Peyer's patch (tissue), 4 donors: ENCODE data around the gene PRR33. TPM values are rescaled to one million over a fixed set of nuclear protein-coding genes. Genes with fewer than 3 reads are reported as not detected.

ENCODE experiments used
- DNase-seq, 3 donors: peaks; one replicate each; pipeline ENCODE4 v3.0.0-alpha.2; 2017 to 2019
- H3K27ac ChIP-seq, 4 donors: fragments of 200-600 bp; sonication (generic); one replicate each; pipeline ENCODE4 v1.5.1; 2016 to 2019
- H3K27me3 ChIP-seq, 2 donors: fragments of 200-600 bp; sonication (generic); one replicate each; pipeline ENCODE4 v1.5.1; 2019
- H3K36me3 ChIP-seq, 3 donors: fragments of 200-600 bp; sonication (generic); one replicate each; pipeline ENCODE4 v1.5.1; 2016 to 2019
- H3K4me1 ChIP-seq, 4 donors: fragments of 200-600 bp; sonication (generic); one replicate each; pipeline ENCODE4 v1.5.1; 2016 to 2019
- H3K4me3 ChIP-seq, 4 donors: fragments of 200-600 bp; sonication (generic); 1 replicate in 3 of 4; 2 replicates in 1 of 4; pipeline ENCODE4 v1.5.1; 2016 to 2019; ENCODE audit warnings: mild to moderate bottlenecking in 1 of 4
- H3K9me3 ChIP-seq, 4 donors: fragments of 200-600 bp; sonication (generic); one replicate each; pipeline ENCODE4 v1.5.1; 2016 to 2019; ENCODE audit warnings: mild to moderate bottlenecking in 1 of 4
- POLR2A ChIP-seq, 2 donors: fragments of 450-650 bp; IDR thresholded peaks; one replicate each; pipeline ENCODE4 v1.5.1; 2017; ENCODE audit warnings: antibody characterized with exemption in 2 of 2, mild to moderate bottlenecking in 2 of 2, moderate library complexity in 2 of 2
- total RNA-seq, 4 donors: library from RNA; depleted of rRNA; stranded (reverse); fragments of >200 nt; gene quantifications; one replicate each; pipeline ENCODE4 v1.1.0, GENCODE V29; 2016
- TF ChIP-seq, protein P1 (sequence below), 6 experiments: fragments of 450-650 bp in 4 of 6; fragments of 200-600 bp in 2 of 6; sonication (generic) in 1 of 6; IDR thresholded peaks; one replicate each; pipeline ENCODE4 v1.5.1; 2017 to 2019; ENCODE audit warnings: antibody characterized with exemption in 6 of 6, mild to moderate bottlenecking in 3 of 6, moderate library complexity in 1 of 6

Gene PRR33
- total RNA-seq, 4 donors from 2014 or later: not detected

DNA sequence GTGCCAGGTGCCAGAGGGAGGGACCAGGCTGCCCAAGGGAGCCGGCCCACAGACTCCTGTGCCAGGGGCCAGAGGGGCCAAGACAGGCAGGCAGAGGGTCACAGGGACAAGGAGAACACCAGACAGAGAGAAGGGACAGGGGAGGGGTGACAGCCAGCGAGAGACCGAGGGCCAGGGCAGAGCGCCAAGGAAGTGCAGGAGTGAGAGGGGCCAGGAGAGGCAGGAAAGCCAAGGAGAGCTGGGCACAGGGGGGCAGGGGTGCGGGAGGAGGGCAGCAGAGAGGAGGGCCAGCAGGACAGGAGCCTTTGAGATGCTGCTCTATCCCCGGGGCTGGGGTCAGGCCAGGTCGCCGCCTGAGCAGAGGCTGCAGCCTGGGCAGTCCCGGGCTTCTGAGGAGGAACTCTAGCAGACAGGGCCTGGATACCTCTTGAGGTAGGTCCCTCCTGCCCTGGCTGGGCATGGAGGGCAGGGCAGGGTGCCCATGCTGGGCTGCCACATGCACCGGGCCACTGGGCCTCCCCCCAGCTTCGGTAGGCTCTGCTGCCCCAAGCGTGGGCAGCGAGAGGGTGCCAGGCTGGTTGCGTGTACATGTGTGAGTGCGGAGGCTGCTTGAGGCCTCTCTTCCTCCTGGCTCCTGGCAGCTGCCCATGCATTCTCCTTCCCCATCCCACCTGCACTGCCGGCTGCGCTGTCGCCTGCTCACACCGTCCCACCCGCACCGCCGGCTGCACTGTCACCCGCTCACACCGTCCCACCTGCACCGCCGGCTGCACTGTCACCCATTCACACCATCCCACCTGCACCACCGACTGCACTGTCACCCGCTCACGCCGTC, 26.6 kb downstream of the PRR33 start:
- Histone ChIP-seq H3K4me3 (peak overlapping the region in 1 of 4 donors; percentile 36), H3K4me1 (peaks cover 0 to 27% (median 18%) of the 10 kb centered on the region in 4 donors), H3K27me3 (no peaks in the 10 kb centered on the region), H3K27ac (peak overlapping the region; percentile 40 to 79 (median 66)), H3K9me3 (no peaks in the 10 kb centered on the region), H3K36me3 (no peaks in the 10 kb centered on the region)
- no peak for TF ChIP-seq POLR2A (IDR thresholded peaks at IDR 0.05)
- TF ChIP-seq, protein P1, sequence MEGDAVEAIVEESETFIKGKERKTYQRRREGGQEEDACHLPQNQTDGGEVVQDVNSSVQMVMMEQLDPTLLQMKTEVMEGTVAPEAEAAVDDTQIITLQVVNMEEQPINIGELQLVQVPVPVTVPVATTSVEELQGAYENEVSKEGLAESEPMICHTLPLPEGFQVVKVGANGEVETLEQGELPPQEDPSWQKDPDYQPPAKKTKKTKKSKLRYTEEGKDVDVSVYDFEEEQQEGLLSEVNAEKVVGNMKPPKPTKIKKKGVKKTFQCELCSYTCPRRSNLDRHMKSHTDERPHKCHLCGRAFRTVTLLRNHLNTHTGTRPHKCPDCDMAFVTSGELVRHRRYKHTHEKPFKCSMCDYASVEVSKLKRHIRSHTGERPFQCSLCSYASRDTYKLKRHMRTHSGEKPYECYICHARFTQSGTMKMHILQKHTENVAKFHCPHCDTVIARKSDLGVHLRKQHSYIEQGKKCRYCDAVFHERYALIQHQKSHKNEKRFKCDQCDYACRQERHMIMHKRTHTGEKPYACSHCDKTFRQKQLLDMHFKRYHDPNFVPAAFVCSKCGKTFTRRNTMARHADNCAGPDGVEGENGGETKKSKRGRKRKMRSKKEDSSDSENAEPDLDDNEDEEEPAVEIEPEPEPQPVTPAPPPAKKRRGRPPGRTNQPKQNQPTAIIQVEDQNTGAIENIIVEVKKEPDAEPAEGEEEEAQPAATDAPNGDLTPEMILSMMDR (IDR thresholded peaks at IDR 0.05): no peak
- no peak for DNase-seq

DNA sequence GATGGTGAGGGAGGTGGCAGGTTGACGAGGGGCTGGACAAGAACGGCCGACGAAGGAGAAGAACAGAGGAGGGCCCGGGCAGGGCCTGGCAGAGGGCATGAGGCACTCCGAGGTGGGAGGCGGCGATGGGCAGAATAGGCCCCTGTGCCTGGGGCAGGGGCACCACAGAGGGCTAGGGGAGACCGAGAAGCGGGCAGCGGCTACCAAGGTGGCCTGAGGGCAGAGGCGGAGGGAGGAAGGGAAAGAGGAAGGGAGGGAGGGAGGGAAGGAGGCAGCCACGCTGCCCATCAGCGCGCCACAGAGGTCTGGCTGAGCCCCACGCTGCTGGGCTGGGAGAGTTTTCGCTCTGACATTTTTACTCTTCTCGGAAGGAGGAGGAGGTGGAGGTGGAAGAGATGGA, 27.5 kb downstream of the PRR33 start:
- no peak for DNase-seq
- H3K4me3 ChIP-seq: peak overlapping the region in 1 of 4 donors; percentile 36

DNA sequence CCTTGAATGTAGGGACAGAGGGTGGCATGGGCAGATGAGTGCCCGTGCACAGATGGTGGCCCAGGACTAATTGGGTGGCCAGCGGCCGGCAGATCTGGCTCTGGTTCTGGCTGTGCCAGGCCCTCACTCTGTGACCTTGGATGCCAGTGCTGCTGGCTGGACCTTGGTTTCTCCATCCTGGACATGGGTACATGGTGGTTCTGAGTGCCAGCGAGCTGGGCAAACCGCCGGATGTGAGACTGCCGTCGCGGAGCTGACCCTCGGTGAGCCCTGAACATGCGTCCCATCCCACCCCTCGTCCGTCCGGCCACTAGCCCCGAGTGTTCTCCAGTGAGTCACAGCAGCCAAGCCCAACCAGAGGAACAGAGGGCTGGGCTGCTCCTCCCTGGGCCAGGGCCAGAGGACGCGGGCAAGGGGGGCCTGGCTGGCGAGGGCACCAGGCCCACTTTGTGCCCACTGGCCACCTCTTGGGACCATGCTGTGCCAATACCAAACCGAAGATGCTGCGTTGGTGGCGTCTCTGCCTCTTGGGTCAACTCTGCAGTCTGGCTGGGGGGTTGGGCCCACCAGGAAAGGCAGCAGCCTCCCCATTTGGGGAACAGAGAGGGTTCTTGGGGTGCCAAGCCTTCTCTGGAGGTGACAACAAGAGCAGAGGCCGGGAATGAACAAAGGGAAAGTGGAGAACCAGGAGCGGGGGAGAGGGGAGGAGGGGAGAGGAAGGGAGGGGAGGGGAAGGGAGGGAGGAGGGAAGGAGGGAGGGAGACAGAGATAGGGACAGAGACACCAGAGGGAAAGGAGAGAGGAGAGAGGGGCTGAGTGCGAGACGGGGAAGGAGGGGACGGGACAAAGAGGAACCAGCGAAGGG, 28.1 kb downstream of the PRR33 start:
- H3K4me3 ChIP-seq: peak overlapping the region in 2 of 4 donors; percentile 21 to 36
- H3K36me3 ChIP-seq: no peaks in the 10 kb centered on the region
- H3K4me1 ChIP-seq: peaks cover 0 to 26% (median 11%) of the 10 kb centered on the region in 4 donors
- no peaks in the 10 kb centered on the region for H3K9me3 ChIP-seq
- H3K27ac ChIP-seq: peak overlapping the region; percentile 42 to 79 (median 66)
- no peak for TF ChIP-seq POLR2A (IDR thresholded peaks at IDR 0.05)
- TF ChIP-seq, protein P1 (IDR thresholded peaks at IDR 0.05): no peak
- H3K27me3 ChIP-seq: no peaks in the 10 kb centered on the region
- no peak for DNase-seq

More for the DNA sequence above, 27.5 kb downstream of the PRR33 start:
- no peaks in the 10 kb centered on the region for H3K36me3 ChIP-seq
- no peaks in the 10 kb centered on the region for H3K9me3 ChIP-seq
- peak overlapping the region; percentile 40 to 79 (median 66) for H3K27ac ChIP-seq
- TF ChIP-seq, protein P1 (IDR thresholded peaks at IDR 0.05): no peak
- TF ChIP-seq POLR2A (IDR thresholded peaks at IDR 0.05): no peak
- no peaks in the 10 kb centered on the region for H3K27me3 ChIP-seq
- H3K4me1 ChIP-seq: peaks cover 0 to 26% (median 16%) of the 10 kb centered on the region in 4 donors

DNA sequence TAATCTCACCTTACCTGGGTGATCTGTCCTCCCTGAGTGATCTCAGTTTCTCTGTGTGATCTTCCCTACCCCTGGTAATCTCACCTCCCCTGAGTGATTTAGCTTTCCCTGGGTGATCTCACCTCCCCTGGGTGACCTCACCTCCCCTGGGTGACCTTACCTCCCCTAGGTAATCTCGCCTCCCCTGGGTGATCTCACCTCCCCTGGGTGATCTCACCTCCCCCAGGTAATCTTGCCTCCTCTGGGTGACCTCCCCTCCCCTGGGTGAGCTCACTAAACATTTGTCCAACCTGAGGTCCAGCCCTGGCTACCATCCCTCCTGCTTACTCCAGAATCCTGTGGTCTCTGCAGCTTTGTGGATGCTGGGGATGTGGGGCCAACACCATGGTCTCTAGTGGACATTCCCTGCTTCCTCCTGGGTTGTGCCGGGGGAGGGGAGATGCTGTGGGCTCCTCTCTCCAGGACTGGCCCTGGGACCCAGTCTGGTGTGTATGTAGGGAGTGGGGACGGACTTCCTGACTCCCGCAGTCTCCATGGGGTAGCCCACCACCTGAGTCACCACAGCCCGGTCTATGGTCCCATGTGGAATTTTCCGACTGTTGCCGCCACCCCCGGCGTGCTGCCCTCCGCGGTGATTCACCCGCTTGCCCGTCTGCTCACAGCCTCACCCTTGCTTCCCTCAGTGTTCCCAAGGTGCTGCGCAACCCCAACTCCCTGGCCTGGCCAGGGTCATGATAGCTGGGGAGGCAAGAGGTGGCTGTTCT, 28.9 kb downstream of the PRR33 start:
- Histone ChIP-seq H3K4me3 (no peak overlapping the region), H3K9me3 (no peaks in the 10 kb centered on the region), H3K4me1 (peaks cover 0 to 26% (median 8%) of the 10 kb centered on the region in 4 donors), H3K27ac (peak overlapping the region in 3 of 4 donors; percentile 59 to 79 (median 74)), H3K27me3 (no peaks in the 10 kb centered on the region), H3K36me3 (no peaks in the 10 kb centered on the region)
- TF ChIP-seq, protein P1 (IDR thresholded peaks at IDR 0.05): no peak
- TF ChIP-seq POLR2A (IDR thresholded peaks at IDR 0.05): no peak
- DNase-seq: no peak
